ENCODE results near the gene NKRF.
A peak's percentile ranks its signal among the peaks of the same experiment; 100 is the strongest.
"Not testable (repeated sequence)": the region's sequence is repeated elsewhere in the genome, so short reads cannot be mapped to it uniquely, and the experiment has no call there.

The NKRF gene

DNA sequence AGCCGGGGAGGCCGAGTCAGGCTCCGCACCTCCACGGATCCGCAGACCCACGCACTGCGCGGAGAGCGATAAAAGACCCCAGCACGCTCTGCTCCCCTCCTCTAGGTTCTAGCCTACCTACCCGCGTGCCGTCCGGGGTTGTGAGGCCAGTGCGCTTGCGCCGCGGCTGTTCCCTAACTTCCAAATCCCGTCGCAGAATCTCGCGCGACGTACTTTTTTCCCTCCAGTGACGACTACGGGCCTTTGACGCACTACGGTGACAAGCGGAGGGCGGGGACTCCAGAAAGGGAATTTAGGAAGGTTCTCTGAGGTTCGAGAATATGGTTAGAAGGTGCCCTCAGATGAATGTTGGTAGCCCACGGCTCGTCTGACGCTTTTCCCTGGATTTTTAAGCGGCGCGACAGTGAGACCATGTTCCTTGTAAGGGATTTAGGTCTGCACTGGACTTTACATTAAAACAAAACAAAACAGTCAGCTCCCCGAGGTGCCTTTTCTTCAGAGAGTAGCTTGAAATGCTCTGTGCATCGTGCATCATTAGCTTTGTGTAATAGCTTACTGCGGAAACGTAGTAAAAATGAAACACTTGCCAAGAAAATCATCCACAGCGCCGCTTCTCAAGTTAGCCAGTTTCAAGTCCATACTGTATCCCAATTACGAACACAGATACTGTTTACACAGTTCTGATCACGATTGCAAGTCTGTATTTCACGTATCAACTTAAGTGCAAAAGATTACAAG is at the start of gene NKRF:
Gene NKRF, minus strand, starts transcription at position 145 of the 738 bp plus-strand sequence.
- peak; percentile 85 to 92 for DNase-seq

DNA sequence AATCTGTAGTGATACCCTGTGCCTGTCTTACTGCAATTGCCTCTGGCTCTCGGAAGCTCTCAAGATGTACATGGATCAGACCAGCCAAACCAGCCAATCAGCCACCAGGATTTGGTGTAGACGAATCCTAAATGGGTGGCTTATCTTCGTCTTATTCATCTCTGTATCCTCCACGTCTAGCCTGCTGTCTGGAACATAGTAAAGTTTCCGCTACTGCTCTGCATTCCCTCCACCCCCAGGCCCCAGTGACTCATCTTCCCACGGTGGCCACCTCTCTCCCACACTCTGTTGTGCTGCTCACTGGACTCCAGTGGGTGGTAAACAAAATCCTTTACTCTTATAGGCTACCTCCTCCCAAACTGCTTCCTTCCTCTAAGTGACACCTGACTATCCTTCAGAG is 48.9 kb upstream of the NKRF start:
- no peak for DNase-seq

GRCh38 chrX:119654112-119654531 is 47.9 kb upstream of the NKRF start:
- no peak for DNase-seq

DNA sequence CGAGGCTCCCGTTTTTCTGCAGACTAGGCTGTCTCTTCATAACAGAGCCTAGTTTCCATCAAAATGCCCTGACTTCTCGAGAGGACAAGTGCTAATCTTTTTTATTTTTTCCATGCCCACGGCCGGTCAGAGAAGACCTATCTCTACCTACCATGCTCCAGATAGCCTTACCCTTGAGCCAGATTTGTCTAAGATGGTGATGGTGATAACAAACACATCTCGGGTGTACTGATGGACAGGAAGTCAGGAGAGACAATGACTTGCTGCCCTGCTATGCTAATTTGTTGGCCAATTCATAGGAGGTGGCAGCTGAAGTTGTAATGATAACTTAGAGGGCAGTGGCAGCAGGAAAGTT is 42.2 kb upstream of the NKRF start:
- DNase-seq: no peak

- no peak for DNase-seq
These were observed 41.6 kb upstream of the NKRF start for GRCh38 chrX:119647552-119648420.

- DNase-seq: no peak
These were observed 40.9 kb upstream of the NKRF start for GRCh38 chrX:119647089-119647488.

DNA sequence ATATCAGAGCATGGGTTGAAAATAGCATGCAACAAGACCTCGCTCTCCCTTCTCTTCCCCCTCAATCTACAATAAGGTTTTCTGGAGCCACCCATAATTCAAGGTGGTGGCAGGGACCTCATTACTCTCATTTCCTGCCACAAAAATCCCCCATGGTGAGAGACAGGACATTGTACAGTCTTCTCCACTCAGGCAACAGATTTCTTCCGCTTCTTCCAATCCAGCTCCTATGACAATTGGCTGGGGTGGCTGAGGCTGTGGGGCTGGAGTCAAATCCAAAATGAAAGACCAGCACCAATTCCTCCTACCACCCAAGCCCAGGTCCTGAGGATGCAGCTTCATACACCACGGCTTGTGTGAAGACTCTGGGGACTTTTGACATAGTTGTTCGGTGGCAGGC is 40.3 kb upstream of the NKRF start:
- no peak for DNase-seq

DNA sequence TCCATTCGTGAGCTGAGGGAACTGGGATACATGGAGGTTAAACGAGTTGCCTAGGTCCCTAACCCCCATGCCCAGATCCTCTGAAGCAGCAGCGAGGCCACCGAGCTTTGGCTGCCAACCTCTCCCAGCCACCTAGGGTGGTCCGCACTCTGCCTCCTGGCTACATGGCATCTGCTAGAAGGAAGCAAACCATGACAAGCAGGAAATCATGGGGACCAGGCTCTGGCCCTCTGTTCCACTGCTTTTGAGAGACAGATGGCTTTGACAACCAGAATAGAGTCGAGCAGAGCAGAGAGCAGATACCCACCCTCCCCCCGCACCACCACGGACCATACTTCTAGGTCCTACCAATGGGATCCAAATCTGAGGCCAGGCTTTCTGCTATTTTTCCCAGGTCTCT is 37.5 kb upstream of the NKRF start:
- DNase-seq: no peak

- no peak for DNase-seq
These were observed 34.5 kb upstream of the NKRF start for GRCh38 chrX:119640731-119641170.

- no peak for DNase-seq
These were observed 32.7 kb upstream of the NKRF start for GRCh38 chrX:119638725-119639471.

- DNase-seq: not testable (repeated sequence)
These were observed 31.2 kb upstream of the NKRF start for GRCh38 chrX:119637421-119637820.

GRCh38 chrX:119636419-119636818 is 30.2 kb upstream of the NKRF start:
- DNase-seq: no peak

- DNase-seq: no peak
These were observed 29.6 kb upstream of the NKRF start for GRCh38 chrX:119635799-119636198.

DNA sequence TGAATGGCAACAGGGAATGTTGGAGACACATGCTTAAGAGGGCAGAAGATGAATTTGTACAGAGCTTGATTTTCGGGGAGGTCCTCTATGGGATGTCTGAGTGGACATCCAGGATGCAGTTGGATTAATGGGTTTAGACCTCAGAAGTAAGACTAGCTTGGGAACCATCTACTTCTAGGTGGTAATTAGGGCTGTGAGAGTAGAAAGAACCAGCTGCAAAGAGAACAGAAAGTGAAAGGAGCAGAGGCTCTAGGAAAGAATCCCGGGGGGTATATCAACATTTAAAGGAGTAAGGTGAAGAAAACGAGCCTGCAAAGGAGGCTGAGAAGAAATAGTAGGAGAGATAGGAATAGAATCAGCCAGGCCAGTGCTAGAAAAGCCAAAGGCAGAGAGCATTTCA is 29.0 kb upstream of the NKRF start:
- no peak for DNase-seq

- DNase-seq: no peak
These were observed 19.6 kb upstream of the NKRF start for GRCh38 chrX:119625843-119626242.

DNA sequence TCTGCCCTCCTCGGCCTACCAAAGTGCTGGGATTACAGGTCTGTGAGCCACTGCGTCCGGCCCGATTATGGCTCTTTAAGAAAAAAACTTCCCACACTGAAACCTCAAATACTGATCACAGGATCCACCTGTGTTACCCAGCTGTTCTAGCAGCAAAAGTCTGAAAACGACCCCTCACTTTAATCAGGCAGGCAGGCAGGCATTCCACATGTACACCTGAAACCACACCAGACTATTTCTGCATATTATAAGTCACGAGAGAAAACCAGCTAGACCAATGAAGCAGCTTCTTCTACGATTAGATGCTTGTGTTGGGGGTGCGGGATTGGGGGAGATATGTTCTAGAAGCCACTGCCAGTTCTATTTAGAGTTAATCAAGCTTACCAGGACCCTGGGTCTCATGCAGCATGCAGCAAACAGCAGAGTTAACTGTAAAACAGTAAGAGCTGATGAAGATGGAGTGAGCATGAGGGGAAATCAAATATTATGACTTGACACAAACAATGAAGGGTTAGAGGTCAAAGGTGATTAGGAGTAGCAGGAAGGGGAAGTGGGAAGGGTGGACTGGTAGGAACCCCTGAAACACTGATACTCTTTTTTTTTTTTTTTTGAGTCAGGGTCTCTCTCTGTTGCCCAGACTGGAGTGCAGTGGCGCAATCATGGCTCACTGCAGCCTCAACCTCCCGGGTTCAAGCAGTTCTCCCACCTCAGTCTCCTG is 18.9 kb upstream of the NKRF start:
- no peak for DNase-seq

- DNase-seq: no peak
These were observed 18.2 kb upstream of the NKRF start for GRCh38 chrX:119624417-119624816.

DNA sequence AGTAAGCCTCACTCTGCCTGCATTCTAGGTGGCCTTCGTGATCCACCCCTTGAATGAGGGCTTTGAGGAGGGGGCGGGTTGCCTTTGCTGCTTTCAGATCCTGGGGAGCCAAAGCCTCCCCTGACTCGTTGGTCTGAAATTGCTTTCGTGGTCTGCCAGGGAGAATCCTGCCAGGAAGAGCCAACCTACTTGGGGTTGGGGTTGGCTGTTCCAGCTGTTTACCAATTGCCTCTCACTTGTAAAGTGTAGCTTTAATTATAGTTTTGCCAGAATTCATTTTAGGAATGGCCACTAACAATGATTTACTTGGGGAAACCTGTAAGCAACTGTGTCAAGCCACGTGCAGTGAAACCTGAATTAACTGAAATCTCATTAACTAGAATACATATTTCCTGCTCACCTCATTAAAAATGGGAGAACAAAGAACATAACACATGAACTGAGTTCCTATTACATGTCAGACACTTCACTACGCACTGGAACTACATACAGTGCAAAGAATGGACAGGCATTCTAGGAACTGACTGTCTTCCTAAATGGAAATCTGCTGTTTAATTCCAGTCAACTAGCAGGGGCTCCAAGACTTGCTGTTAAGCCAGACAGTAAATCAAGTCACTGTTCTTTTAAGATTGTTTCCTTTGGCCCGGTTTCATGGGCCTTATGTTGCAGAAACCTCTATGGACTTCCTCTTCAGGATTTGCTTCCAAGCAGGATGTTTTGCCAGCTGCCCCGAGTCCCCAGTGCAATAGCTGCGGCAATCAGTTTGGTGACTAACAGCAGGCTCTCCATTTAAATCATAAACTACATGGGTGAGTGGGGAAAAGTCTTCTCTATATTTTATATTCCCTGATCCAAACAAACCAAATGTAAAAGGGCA is 16.4 kb upstream of the NKRF start:
- no peak for DNase-seq

GRCh38 chrX:119618439-119618838 is 12.2 kb upstream of the NKRF start:
- no peak for DNase-seq

DNA sequence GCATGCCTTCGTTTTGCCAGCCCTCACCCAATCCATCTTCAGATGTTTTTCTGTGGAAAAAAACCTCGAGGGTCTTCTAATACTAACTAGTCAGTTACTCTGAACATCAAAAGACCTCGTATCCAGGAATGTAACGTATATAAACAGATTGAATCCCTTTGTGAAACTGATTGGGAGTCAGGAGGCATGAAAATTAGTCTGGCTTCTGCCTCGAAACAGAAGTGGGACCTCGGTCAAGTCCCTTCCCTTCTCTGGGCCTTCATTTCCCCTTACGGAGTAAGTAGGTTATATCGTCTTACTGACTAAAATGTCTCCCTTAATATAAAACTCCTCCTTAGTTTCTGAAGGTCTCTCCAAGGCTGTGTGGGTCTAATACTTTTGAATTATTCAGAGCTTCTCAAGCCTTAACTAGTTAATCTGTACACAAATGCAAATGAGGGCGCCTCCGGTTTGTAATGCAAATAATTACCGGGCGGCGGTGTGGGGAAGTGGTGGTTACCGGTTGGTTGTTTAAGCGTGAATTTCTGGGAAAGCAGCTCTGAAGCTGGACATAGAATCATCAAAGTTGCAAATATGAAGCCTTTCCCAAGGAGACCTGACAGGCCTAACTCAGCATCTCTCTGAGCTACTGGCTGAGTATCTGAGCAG is 11.4 kb upstream of the NKRF start:
- DNase-seq: no peak

GRCh38 chrX:119614776-119615175 is 8.6 kb upstream of the NKRF start:
- DNase-seq: no peak
